NOMO-1 (cell line): ENCODE results near the gene JSRP1.

ENCODE experiments used
- DNase-seq, 2 experiments: peaks; one replicate each; lab custom pipeline; 2025; ENCODE audit not compliant: unreplicated experiment in 2 of 2; lab: John Stamatoyannopoulos, UW

JSRP1 gene, protein sequence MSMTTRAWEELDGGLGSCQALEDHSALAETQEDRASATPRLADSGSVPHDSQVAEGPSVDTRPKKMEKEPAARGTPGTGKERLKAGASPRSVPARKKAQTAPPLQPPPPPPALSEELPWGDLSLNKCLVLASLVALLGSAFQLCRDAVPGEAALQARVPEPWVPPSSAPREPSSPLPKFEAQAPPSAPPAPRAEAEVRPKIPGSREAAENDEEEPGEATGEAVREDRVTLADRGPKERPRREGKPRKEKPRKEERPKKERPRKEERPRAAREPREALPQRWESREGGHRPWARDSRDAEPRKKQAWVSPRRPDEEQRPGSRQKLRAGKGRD

DNA sequence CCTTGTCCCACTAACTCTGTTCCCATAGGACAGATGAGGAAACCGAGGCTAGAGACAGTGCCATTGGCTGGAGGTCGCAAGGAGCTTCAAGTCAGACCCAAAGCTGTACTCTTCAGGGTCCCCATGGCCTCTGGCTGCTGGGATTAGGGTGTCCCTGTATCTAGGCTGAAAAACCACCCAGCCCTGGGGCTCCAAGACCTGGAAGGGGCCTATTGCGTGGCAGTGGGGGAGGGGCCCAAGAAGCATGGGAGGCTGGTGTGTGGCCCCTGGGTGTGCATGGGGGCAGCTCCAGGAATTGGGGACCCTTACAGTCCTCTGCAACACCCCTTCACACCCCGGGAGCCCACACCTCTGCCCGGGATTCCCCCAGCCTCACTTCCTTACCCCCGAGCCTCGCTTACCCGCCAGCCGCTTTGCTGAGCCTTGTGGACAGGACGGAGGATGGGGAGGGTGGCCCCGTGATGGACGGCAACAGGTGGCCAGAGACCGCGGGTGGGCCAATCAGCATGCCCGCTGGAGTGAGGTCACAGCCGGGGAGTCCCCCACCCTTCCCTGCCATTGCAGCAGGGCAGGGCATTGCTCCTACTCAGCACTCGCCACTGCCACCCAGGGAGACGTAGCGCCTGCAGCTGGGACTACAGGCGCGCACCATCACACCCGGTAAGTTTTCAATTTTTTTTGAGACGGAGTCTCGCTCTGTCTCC is at the start of gene JSRP1:
Gene JSRP1 (minus strand): TSS at position 436 of the 704 bp plus-strand sequence. CDS start 1,103 bp downstream, outside the sequence.
- no peak for DNase-seq

DNA sequence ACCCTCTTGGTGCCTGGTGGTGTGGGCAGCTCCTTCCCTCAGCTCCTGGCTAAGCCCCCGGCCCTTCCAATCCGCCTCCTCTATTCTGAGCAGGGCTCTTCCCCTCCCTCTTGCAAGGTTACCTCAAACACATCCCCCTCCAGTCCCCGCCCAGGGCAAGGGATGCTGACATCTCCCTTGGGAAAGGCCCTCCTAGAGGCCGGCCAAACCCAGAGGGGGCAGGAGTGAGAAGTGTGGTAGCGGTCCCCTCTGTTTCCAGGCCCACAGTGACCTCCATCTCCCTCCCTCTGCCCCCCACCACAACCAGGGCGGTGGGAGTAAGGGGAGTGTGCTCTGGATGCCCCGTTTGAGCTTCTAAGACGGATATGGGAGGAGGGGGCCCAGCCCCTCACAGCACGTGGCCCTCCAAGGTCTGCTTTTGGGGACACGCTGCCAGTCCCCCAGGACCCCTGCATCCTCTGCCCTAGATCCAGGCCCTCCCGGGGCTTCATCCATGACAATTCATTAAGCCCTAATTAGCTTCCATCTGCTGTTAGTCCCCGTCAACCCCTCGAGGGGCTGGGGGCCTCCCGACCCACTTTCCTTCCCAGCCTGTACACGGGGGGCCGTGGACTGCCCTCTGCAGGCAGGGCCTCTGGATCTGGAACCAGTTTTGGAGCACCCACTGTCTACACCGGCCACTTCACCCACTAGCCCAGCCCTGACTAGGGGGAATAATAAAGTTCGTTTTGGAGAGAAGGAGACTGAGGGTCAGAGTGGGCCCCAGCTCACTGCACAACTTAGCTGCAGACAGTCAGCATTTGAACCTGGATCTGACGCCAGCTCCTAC is 49.4 kb upstream of the JSRP1 start:
- DNase-seq, result no peak

DNA sequence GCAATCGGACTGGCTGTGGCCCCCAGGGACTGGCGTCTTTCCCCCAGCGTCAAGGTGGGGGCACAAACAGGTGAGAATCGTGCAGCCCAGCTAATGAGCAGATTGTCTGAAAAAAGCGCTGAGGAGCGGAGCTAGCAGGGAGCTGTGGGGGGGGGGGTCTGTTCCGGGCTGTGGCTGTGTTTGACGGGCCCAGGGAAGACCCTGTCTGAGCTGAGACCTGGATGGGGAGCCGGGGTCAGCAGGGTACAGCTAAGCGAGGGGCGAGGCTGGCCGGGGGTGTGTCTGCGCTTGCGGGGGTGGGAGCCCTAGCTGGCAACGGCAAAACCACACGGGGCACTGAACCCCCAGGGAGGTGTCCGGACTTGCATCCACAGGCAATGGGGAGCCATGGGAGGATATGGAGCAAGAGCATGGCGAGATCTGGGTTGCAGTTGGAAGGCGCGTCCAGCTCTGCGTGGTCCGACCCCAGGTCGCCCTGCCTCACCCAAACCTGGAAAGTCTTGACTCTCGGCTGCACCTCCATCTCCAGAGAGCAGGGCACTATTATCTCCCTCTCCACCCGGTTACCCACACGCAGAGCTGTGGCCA is 47.1 kb upstream of the JSRP1 start:
- DNase-seq, result no peak

DNA sequence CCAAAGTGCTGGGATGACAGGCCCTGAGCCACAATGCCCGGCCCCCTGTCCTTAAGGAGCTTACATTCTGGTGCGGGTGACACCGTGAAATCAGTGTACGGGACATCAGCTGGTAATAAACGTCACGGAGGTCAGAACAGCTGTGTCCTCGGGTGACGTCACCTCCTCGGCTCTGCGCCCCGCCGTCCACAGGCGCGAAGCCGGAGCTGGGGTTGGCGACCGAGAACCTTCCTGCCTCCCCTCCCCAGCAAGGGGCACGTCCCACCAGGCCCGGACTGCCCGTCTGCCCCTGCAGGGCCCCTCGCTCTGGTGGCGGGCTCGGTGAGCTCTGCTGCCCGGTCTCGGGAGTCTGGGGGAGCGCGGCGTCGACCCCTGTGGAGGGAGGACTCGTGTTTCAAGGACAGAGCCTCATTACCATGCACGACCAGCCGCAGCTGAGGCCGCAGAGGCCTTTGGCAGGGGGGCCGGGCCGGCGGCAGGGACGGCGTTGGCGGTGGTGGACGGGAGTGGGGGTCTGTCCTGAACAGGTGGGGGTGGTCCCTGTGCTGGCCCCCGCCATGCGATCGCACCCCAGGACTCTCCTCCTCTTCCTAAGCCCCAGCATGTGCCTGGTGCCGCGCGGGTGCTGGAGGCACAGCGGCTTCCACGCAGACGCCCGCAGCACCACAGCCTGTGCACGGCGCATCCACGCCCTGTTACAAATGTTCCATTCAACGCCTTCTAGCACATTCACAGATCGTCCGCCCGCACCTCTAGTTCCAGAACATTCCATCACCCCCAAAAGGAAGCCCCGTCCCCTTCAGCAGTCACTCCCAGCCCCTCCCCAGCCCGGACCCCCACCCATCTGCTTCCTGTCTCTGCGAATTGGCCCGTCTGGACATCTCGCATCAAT is 46.3 kb upstream of the JSRP1 start:
- DNase-seq, result peak in 1 of 2 experiments; percentile 22

DNA sequence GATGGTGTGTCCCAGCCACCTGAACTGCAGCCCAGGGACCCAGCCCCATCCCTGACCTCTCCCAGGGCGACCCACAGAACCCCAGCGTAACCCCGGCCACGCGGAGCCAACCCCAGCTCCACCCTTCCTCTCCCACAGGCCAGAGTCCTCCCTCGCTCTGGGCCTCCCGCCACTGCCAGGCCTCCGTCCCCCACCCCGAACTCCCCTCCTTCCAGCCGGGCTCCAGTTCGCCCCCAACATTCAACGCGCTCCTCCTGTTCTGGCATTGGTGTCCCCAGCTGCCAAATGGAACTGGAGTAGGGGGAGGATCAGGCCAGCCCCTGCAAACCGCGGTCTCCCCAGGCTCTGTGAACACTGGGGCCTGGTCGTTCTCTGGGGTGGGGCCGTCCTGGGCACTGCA is 44.3 kb upstream of the JSRP1 start:
- DNase-seq, result no peak

DNA sequence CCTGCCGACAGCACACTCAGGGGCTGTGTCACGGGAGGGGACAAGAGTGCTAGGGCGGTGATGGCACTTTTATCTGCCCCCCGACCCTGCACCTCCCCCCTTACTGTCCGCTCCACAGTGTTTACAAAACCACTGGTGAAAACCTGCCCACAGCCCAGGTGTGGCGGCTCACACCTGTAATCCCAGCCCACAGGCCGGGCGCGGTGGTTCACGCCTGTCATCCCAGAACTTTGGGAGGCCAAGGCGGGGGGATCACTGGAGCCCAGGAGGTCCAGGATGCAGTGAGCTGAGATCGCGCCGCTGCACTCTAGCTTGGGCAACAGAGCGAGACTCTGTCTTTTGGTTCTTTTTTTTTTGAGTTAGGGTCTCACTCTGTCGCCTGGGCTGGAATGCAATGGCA is 39.9 kb upstream of the JSRP1 start:
- no peak for DNase-seq

DNA sequence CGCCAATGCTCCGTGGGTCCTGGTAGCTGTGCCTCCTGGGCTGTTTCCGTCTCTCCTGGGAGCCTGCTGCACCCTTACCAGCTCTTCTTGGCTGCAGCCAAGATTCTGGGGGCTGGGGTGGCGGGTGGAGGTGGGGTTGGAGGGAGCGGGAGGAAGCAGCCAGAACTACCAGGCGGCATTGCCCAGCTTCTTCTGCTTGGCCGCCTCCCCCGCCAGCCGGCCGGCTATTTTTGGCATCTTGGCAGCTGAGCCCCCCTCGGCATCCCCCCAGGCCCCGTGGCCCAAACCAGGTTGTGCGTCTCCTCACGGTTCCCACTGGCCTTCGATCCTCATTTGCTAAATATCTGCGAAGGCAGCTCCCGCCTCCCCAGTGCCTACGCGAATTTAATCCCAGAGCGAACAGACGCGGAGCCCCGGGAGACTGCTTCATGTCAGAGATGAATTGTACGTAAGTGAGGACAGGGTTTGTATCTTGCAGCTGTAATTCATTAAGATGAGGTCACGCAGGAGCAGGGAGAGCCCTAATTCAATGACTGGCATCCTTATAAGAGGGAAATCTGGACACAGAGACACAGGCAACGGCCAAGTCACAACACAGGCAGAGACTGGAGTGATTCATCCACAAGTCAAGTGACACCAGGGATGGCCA is 38.6 kb upstream of the JSRP1 start:
- DNase-seq, result no peak

DNA sequence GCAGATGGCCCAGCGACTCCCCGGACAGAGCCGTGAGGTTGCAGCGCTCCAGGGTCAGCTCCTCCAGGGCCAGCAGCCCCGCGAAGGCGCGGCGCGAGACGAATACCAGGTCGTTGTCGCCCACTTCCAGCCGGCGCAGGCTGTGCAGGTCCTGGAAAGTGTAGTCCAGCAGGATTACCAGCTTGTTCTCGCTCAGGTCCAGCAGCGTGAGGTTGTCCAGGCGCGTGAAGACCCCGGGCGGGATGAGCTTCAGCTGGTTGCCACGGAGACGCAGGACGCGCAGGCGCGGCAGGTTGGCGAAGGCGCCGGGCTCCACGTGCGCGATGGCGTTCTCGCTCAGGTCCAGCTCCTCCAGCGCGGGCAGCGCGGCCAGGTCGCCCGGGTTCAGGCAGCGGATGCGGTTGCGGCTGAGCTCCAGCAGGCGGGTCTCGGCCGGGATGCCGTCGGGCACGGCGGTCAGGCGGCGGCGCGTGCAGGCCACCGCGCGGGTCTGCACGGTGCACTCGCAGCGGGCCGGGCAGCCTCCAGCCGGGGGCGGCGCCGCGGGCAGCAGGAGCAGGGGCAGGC is 35.1 kb upstream of the JSRP1 start:
- DNase-seq, result no peak

DNA sequence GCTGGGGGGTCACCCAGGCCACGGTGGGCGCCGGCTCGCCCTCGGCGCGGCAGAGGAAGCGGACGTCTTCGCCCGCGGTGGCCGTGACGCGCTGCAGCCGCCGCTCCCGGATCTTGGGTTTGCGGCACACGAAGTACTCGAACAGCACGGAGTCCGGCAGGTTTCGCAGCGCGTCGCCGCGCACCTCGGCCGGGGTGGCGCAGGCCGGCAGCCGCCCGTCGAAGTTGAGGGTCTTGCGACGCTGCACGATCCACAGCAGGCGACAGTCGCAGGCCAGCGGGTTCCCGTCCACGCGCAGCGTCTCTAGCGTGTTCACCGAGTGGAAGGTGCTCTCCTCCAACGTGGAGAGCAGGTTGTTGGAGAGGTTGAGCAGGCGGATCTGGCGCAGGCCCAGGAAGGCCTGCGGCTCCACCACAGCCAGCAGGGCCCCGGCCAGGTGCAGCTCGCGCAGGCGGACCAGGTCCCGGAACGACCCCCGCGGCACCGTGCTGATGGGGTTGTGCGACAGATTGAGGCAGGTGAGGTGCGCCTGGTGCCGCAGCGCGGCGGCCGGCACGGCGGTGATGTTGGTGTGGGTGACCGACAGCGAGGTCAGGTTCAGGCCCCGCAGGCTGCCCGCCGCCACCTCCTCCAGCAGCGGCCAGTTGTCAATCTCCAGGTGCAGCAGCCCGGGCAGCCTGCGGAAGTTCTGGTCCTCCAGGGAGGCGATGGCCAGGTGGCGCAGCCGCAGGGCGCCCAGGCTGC is 34.4 kb upstream of the JSRP1 start:
- no peak for DNase-seq

DNA sequence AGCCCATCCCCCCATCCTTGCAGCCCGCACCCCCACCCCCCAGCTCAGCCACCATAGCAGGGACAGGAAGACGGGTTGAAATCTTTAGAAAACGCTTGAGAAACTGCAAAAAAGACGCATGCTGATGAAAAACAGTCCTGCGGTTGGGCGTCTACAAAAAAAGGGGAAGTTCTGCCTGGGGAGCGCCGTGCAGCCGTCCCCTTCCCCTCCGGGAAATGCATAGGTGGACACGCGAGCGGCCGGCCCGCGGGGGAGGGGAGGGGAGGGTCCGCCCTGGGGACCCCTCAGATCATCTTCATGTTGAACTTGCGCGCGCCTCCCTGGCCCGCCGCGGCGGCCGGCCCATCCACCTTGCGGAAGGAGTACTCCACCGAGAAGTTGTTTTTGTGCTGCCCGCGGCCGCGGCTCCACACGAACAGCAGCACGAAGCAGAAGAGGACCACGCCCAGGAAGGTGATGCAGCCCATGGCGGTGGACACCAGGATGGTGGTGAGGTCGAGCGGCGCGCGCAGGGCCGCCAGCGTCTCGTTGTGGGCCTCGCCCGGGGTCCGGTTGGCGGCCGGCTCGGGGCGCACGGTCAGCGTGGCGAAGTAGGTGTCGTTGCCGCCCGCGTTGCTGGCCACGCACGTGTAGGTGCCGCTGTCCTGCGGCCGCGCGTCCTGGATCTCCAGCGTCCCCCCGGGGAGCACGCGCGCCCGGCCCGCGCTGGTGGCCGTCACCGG is 33.7 kb upstream of the JSRP1 start:
- peak; percentile 94 to 96 for DNase-seq

DNA sequence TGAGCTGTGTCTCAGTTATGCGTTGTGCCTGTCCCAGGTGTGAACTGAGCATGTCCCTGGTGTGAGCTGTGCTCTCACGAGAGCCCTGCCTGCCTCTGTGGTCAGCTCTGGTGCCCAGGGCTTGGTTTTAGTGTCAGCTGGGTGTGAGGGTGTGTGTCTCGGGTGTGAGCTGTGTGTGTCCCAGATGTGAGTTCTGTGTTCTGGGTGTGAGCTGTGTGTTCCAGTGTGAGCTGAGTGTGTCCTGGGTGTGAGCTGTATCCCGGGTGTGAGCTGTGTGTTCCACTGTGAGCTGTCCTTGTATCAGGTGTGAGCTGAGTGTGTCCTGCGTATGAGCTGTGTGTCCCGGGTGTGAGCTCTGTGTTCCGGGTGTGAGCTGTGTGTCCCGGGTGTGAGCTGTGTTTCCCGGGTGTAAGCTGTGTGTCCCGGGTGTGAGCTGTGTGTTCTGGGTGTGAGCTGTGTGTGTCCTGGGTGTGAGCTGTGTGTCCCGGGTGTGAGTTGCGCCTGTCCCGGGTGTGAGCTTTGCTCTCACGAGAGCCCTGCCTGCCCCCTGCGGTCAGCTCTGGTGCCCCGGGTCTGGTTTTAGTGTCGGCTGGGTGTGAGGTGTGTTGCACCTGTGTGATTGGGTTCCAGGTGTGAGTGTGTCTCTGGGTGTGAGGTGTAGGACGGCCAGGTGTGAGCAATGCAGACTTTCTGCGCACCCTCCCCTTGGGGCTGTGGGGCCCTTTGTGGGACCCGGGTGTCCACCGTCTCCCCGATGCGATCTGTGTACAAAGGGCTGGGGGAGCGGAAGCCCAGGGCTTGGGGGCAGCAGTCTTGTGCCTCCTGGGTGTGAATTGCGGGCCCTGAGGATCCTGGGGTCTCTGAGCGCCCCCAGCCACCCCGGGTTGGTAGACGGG is 32.8 kb upstream of the JSRP1 start:
- no peak for DNase-seq

DNA sequence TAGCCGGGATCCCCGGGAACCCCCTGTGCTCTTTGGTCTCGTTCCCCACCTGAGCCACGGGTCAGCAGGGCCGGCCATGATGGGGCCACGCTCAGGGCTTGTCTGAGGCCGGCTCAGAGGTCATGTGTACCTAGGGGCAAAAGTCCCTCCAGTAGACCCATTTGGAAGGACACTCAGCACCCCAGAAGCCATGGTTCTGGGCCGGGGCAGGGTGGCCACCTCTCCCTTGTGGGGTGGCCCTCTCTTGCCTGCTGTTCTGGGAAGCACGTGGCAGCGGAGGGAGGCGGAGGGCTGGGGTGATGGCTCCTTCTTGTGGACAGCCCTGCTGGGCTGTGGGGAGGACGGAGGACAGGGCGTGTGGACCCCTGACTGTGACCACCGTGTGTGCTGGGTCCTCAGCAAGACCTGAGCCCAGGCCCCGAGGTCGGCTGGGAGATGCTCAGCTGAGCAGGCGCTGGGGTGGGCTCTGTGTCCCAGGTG is 32.2 kb upstream of the JSRP1 start:
- DNase-seq, result no peak

DNA sequence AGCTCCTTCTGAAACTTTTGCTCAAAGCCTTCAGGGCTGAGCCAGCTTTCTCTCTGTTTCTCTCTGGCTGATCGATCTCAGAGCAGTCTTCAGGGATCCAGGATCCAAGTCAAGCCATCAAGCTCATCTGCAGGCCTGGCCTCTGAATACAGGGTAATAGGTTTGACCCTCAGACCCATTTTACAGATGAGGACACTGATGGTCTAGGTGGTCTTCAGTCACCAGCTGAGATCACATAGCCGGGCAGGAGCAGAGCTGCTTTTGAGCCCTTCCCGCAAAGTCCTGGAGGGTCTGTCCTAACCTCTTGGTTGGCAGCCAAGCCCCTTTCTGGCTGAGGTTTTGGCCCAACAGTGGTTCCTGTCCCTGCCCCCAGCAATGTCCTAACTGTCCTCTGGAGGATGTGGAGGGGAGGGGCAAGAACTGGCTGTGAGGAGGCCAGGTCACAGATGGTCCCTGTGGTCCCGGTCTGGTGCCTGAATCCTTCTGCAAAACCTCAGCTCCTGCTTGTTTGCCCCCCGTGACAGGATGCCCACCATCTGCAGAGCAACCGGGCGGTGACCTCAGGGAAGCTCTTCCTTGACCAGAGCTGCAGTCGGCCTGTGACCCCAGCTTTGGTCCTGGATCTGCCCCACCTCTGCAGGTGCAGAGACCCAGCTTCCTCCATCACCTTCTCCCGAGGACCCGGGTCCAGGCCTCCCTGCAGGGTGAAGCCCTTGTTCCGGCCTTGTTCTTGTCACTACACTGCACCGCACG is 31.5 kb upstream of the JSRP1 start:
- DNase-seq, result peak in 1 of 2 experiments; percentile 36

DNA sequence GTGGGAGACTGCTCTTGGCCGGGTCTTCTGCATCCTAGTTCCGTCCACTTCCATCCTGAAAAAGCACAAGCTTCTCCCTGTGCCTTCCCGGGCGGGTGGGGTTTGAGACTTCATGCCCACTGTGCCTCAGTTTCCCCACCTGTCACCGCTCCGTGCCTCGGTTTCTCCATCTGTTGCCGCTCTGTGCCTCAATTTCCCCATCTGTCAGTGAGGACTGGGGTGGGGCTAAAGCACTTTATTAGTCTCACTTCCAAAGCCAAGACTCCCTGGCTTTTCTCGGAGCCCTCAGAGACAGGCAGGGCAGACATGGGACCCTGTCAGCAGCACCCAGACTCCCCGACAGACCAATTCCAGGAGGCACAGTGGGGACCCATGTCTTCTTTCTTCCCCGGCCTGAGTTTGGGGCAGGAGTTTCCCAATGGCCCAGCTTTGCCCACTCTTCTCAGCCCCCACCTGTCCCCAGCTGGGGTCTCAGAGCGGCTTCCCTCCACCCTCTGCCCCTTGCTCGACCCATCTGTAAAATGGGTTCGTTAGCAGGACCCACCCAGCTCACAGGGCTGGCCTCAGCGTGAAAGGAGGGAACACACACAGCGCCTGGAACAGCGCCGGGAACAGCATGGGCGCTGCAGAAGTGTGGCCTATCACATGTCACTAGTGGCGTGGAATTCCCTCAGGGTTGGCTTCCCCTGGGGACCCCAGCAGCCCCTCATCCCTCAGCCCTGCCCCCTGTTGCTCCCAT is 30.4 kb upstream of the JSRP1 start:
- no peak for DNase-seq

DNA sequence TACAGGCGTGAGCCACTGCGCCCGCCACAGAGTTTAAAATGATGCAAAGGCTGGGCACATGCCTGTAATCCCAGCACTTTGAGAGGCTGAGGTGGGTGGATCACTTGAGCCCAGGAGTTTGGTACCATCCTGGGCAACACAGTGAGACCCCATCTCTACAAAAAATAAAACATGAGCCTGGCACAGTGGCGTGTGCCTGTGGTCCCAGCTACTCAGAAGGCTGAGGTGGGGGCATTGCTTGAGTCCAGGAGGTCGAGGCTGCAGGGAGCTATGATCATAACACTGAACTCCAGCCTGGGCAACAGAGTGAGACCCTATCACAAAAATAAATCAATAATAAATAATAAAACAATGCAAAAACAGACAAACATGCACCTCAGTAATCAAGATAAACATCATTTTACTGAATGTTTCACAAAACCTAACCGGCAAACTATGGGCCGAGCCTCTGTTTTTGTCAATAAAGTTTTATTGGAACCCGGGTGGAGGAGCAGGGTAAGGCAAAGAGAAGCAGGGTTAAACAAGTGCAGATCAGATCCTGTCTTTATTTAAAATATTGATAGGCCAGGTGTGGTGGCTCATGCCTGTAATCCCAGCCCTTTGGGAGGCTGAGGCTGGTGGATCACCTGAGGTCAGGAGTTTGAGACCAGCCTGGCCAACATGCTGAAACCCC is 27.8 kb upstream of the JSRP1 start:
- no peak for DNase-seq
